Breast epithelium (tissue), 3 donors: ENCODE data around the gene RERGL.

ENCODE experiments used
- CTCF ChIP-seq, 3 donors: fragments of 450-650 bp; IDR thresholded peaks; one replicate each; pipeline ENCODE4 v1.5.1; 2016 to 2017; ENCODE audit warnings: antibody characterized with exemption in 3 of 3, mild to moderate bottlenecking in 3 of 3, moderate library complexity in 3 of 3
- POLR2A ChIP-seq: fragments of 450-650 bp; IDR thresholded peaks from one replicate; pipeline ENCODE4 v1.6.1; 2016; ENCODE audit warnings: antibody characterized with exemption, mild to moderate bottlenecking, moderate library complexity

GRCh38 chr12:18066666-18067065, 23.3 kb downstream of the RERGL start:
- TF ChIP-seq CTCF (IDR thresholded peaks at IDR 0.05), result no peak
- no peak for TF ChIP-seq POLR2A
